T-helper 9 cell (primary cell): Measurements from ENCODE around the gene ZFHX3.

ENCODE experiments used
- DNase-seq: peaks from one replicate; pipeline ENCODE4 v3.0.0-alpha.2; 2020

The ZFHX3 gene

DNA sequence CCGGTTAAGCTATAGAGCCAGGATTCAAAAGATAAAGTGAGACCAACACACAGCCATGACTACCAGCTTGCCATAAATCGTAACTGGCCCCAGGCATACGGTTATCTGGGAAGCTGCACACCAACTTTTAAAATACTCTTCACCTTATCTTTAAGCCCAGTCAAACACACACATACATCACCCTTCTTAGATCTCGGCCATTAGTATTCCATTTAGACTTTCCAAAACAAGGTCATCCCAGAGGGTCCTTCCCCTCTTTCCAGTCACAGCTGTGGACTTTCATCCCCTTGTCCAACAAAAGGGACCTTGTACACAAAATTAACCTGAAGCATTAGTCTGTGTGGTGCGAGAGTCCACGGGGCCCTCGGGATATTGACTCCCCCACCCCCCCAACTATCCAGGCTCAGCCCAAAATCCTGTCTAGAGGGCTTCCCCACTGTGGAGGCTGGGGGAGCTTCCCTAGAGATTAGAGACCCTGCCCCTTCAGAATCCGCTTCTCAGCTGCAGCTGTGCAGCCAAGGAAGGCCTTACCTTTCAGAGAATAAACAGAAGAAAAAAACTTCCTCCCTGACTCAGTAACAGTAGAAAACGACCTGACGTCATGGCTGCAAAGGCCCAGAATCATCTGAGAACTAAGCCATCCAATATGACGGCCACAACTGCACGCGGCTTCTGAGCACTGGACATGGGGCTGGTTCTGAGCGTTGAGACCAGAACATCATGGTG is 9.9 kb downstream of the ZFHX3 start:
- DNase-seq, result no peak

DNA sequence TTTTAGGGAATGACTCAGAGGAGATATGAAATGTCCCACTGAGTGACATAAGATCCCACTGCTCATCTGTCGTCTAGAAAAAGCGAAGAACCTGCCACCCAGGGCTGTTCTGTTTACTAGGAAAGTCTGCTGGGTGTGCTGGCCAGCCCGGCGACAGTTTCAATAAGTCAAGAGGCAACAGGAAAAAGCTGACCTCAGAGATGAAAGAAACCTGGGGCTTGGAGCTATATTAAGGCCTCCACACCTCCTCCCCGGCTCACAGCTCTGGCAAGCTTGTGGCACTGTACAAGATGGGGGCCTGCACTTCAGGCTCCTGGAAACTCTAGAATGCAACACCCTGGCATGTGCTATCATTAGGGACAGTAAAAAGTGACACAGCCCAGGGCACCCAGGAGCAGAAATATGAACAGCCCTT is 10.6 kb downstream of the ZFHX3 start:
- DNase-seq, result no peak

DNA sequence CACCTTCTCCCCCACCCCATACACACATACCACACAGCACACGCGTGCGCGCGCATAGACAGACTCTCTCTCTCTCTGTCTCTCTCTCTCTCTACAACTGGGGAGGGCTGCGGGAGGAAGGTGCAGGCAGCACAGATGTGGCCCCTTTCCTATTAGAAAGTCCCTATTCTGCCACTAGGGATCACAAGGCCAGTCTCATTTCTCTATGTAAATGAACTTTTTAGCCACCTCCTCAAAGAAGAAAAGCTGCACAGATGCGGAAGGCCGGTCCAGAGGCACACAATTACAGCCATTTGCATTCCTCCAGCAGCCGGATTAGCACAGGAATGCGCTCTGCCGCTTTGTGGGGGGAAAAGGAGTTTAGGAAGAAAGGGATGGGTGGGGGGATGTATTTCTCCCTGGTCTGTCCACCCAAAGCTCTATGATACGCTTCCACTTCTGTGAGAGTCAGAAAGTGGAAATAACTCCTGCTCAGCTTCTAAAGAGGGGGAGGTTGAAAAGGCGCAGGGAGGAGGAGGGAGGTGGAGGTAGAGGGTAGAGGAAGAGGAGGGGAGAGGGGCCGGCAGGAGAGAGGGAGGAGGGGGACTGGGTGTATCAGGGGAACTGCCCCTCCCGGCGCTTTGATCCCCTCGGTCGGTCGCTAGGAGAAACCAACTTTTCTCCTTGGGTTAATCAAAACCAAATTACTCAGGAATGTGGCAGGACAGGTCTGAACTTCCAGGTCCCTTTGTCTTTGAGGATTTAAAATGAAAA is 11.7 kb downstream of the ZFHX3 start:
- no peak for DNase-seq

DNA sequence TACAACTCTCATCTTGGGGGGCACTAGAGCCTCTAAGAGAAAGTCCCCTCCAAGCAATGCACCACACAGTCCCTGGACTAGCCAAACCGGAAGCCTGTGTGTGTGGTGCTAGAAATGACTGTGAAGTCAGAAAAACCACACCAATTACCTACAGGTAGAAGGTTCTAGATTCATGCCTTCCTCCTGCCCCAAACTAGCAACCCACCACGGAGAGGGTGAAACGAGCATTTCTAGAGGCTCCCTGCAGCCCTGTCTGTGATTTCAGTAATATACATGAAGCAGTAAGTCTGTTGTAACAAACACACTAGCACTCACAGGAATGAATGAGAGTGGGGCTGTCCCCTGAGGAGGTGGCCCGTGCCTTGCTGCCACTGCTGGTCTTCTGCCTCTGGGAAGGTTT is 13.6 kb downstream of the ZFHX3 start:
- DNase-seq, result no peak

- DNase-seq, result no peak
These were observed 14.5 kb downstream of the ZFHX3 start for GRCh38 chr16:73033271-73033998.

GRCh38 chr16:73032541-73033270 is 15.2 kb downstream of the ZFHX3 start:
- no peak for DNase-seq

DNA sequence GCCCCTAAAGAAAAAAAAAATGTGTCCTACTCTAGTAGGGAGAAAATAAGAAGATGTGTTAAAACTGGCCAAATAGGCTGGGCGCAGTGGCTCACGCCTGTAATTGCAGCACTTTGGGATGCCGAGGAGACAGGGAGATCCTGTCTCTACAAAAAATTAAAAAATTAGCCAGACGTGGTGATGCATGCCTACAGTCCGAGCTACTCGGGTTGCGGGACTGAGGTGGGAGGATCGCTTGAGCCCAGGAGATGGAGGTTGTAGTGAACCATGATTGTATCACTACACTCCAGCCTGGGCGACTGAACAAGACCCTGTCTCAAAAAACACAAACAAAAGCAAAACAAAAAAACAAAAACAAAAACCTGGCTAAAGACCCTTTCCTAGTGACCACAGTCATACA is 15.9 kb downstream of the ZFHX3 start:
- DNase-seq, result no peak

DNA sequence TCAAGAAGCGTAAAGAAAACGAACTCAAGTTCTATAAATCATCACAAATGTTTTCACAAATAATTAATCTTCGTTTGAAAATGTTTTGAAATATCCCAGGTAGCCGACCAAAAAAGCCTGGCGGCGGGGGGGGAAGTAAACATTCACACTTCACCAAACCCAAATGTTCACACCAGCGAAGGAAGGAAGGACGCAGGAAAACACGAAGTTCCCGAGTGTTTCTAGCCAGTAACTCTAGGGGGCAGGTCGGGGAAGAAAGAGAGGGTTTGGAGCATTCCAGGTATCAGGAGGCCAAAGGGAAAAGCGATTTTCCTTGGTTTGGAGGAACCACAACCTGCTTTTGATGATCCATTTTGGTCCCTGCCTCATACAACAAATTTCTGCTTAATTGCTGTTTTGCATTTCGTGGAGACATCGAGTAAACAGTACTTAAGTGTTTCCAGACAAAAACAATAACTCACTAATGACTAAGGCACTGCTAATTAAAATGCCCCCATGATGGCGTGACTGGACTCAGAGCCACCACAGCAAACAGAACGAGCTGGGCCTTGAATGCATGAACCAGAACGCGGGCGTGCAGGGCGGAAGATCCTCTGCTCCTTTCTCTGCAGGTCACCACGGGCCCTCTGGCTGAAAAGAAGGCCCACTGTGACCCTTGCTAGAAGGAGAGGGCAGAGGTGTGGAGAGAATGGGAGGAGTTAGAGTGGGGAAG is 16.6 kb downstream of the ZFHX3 start:
- no peak for DNase-seq

DNA sequence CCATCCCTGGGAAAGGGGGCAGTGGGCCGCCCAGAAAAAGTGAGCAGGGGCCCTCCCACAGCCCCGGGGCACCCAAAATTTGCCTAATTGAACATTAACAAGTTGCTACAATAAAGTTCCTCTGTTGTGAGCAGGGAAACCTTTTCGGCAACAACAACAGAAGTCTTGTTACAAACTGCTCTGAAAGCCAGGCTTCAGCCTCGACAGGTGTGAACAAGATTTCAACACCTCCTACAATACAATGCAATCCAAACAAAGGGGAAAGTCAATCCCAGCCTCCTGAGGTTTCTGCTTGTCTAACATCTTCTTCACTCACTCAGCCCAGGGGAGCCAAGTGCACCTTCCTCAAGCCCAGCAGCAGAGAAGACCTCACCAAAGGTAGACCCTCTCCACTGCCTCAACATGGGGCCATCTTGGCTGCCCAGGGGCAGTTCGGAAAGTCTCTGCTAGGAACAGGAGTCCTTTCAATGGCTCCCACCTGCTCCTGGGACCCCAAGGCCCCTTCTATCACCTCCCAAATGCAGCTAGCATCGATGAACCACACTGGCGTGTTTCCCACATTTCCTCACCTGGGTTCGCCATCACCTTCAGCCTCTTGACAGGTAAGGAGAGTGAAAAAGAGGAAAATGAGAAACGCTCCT is 19.1 kb downstream of the ZFHX3 start:
- no peak for DNase-seq

DNA sequence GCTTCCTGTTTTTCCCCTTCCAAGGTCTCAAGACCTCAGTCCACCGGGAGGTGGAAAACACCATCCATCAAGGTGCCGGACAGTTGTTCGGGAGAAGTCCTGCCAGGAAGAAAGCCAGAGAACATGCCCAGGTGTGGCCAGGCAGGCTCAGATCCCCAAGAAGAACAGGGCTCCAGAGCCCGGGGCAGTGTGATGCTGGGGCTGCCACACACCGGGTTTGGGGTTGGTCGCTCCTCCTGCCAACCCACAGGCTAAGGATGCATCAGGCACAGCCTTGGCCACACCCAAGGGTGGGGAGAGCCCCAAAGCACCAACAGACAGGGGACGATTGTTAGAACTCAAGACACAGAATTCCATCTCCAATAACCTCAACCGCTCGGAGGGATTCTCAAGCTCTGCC is 19.7 kb downstream of the ZFHX3 start:
- DNase-seq, result no peak

DNA sequence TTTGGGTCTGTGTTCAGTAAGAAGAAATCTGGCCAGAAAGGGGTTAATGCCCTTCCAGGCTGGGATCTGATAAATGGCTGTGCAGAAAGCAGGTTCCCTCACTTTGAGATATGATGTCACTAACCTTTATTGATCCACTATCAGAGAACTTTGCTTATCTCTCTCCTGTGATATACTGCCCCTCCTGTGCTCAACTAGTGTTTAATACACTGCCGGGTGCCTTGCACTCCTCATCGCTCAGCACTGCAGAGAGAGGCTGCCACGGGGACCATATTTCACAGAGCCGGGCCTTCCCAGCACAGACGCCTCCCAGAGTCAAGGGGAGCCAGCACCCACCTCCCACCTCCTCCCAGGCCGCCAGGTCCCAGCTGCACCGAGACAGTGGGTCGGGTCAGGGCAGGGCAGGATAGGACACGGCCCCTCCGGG is 20.2 kb downstream of the ZFHX3 start:
- no peak for DNase-seq

DNA sequence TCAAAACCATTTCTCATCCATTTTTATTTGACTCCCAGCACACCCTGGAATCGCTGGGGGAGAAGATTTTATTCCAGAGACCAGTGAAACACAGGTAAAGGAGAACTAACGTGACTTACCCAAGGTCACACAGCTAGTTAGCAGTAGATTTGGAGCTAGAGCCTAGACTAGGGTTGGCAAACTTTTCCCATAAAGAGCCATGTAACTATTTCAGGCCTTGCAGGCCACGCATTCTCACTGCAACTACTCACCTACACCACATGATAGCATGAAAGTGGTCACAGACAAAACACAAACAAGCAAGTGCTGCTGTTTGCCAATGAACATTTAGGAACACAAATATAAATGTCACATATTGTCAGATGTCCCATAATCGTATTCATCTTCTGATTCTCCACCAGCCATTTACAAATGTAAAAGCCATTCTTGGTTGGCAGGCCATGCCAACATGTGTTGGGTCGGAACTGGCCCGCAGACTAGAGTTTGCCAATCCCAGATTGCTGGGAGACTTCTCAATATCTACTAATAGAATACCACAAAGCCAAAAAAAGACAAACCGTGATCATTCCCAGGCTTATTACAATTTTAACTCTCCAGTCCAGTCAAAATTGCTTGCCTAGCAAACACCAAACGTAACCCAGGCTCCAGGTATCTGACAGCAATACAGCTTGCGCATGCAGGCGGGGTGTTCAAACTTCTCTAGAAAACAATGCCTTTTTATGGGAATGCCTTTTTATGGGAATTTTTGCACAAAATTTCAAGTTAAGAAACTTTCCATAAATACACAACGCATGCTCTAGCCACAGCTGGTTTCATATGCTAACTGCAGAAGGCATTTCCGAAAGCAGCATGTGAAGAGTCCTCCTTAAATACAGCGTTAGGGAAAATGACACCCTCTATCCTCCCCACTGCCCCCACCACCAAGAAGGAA is 20.9 kb downstream of the ZFHX3 start:
- DNase-seq, result no peak

- DNase-seq, result no peak
These were observed 22.1 kb downstream of the ZFHX3 start for GRCh38 chr16:73025856-73026210.

DNA sequence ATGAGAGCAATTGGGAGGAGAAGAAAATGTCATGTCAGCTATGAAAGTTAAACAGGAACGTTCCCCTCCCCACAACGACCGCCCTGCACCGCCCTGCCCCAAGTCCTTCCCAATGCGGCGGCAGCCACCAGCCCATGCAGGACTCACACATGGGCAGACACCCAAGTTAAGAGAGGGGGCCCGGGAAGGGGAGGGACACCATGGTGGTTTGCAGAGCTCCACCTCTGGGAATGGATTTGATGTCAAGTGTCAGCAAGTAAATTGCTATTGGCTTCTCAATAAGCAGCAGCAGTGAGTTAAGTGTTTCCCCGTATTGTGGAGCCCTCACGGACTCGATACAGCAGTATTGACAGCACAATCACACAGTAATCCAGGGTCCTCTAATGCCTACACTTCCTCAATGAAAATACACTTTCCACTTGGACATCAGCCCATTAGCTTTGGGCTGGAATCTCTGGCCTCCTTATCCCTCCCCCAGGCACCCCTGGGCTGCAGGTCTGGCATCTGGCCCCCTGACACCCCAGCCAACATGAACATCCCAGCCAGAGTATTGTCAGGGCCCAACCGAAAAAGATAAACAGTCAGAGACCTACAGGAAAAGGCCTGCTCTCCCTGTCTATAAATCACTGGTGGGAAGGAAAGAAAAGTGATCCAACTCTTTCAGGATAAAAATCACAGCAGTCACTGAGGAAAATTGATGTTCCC is 22.6 kb downstream of the ZFHX3 start:
- no peak for DNase-seq

DNA sequence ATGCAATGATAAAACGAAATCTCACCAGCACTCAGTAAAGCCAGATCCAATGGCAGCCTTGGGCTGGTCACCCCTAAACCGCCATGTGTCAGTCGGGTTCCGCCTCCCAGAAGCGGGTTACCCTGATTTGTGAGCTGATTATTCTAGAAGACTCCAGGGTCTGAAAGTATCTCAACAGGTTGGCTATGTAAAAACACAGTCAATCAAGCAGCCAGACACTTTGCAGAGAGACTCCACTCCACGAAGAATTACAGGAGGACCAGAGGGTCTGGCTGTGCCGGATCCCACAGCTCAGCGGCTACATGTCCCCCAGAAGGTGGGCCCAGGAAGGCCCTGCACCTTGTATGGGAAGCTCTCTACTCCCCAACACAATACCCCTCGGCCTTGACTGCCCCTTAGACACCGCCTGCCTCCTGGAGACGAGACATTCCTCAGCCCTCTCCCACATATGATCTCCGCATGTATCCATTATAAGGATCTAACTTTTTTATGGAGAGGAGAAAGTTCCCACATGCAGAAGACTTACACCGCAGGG is 23.3 kb downstream of the ZFHX3 start:
- no peak for DNase-seq

DNA sequence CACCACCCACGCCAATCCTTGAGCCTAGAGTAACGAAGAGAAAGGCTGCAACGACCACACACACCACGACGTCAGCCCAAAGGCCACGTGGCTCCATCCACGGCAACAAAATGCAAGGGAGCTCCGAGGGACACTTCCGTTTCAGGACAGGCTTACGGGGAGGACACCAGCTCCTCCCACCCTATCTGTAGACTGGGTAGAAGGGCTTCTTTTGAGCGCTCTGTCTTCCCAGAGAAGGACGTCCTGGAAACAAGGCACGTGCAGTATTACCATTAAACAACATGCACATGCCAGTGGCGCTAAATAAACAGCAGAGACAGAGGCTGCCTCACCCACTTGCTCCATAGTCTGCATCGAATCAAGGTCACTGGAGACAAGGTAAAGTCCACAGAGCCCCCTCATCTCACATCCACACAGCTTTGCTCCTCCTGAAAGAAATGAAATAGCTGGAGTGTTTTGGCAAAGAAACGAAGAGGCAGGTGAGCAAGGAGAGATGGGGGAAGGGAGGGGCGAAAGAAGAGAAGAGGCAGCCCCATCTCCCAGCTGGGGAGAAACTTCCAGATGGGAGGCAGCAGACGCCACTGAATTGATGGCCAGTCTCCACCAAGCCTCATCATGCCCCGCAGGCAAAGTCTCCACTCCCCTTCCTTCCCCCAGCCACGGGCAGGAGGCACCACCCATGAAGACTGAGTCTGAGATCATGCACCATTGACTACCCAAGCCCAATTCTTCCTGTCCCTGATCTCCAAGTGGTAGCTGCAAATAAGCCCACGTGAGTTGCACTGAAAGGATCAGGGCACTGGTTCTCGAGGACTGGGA is 24.0 kb downstream of the ZFHX3 start:
- DNase-seq, result no peak

DNA sequence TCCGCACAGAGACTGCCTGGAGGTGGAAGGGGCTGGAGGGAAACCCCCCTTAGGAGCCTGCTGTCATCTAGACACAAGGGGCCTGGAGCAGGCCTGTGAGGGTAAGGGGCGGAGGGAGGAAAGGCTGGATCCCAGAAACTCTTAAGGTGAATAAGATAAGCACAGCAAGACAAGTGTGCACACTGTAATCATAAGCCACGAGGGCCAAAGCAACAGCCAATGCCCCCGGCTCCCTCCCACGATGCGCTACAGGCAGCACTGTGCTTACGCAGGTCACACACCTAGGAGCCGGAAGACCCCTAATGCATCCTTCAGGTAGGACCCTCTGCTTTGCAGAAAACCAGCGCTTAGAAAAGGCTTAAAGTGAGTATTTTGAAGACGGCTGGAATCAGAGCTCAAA is 24.6 kb downstream of the ZFHX3 start:
- no peak for DNase-seq

GRCh38 chr16:73022534-73022933 is 25.4 kb downstream of the ZFHX3 start:
- DNase-seq, result no peak
